ENCODE results near the gene PKD1L1. TPM values are rescaled to one million over a fixed set of nuclear protein-coding genes. Genes with fewer than 3 reads are reported as not detected.

Gene PKD1L1
- polyA plus RNA-seq, 3 donors, result 0.10 to 1.6 (median 0.68) TPM

DNA sequence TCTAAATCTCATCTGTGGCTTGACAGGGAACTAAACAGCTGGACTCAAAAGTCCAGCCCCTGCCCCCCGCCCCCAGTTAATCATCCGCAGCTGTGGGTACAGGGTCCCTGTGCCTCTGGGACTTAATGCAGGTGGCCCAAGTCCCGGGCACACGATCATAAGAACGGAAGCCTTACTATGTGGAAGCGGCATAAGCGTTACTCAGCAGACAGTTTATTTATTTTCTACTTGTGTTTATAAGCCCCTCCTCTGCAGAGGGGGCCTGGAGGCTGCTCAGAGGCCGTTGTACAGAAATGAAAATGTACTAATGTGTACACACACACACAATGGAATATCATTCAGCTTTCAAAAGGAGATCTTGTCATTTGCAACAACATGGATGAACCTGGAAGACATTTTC is 208.4 kb downstream of the PKD1L1 start:
- 69 to 86% (median 86%) methylated on average over 8 of the region's 8 CpGs for WGBS, 3 donors
- H3K27ac ChIP-seq (ENCODE audit: low read depth, low read length), result no peak overlapping the region

DNA sequence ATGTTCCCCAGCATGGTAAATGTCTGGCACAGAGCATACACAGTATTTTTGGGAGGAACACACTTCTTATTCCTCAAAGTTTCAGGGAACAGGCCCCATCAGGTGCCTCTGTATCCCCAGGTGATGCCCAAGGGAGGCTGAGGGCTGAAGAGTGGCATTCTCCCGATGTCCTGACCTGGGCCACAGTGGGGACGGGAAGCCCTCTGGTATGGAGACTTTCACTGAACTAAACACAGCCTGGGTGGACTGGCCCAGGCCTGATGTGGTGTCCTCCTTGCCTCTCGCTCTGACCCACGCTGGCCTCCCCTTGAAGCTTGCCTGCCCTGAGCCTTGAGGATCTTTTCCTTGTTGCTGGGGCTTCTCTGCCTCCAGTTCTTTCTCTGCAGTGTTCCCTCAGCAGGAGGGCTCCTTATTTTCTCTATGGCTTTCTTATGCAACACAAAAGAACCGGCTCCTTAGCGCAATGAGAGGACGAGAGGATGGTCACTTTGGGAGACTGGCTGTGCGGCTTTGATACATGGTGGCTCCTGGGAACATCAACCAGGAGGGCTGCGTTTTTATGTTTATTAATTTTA is 208.9 kb downstream of the PKD1L1 start:
- H3K27ac ChIP-seq (ENCODE audit: low read depth, low read length), result no peak overlapping the region
- 79 to 98% (median 87%) methylated on average over 9 of the region's 9 CpGs for WGBS, 3 donors

DNA sequence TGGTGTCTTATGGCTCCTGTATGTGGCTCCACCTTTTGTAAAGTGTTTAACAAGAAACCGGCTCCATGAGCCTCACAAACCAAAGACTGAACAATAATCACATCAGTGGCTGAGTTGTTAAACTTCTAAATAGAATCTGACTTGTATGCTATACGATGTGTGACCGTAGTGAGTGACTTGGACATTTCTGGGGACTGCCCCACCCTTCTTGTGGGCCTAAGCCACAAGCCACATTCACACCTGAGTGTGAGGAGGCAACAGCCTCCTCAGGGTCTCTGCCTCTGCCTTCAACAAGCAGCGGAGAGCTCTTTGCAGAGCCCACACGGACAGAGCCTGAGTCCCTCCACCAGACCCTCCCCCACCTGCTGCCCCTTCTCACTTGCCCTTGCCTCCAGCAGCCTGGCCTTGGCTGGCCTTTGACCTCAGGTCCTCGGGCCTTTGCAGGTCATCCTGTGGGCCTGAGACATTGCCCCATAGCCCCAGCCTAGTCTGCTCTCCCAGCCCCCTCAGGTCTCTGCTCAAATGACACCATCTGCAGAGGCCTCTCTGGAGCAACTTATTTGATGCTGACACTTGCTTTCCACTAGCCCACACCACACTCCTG is 209.6 kb downstream of the PKD1L1 start:
- no peak overlapping the region for H3K27ac ChIP-seq (ENCODE audit: low read depth, low read length)
- WGBS, 3 donors, result 71 to 84% (median 83%) methylated on average over 6 of the region's 6 CpGs

DNA sequence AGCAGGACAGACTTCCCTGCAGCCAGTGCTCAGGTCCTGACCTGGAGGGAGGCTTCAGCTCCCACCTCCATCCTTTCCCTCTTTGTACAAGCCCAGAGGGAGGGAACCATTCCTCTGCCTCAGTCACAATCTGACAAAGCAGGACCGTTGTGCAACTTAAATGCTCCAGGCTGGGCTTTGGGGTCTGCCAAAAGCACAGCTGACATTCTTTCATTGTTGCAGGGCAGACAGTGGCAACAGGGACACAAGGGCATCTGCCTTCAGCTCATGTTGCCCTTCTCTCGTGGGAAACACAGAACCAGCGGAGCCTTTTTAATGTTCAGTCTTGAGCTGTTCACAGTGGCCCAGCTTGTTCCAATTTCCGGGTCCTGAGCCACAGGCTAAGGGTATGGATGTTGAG is 210.7 kb downstream of the PKD1L1 start:
- H3K27ac ChIP-seq (ENCODE audit: low read depth, low read length), result no peak overlapping the region
- WGBS, 3 donors, result 85 to 96% (median 92%) methylated on average over 4 of the region's 4 CpGs

DNA sequence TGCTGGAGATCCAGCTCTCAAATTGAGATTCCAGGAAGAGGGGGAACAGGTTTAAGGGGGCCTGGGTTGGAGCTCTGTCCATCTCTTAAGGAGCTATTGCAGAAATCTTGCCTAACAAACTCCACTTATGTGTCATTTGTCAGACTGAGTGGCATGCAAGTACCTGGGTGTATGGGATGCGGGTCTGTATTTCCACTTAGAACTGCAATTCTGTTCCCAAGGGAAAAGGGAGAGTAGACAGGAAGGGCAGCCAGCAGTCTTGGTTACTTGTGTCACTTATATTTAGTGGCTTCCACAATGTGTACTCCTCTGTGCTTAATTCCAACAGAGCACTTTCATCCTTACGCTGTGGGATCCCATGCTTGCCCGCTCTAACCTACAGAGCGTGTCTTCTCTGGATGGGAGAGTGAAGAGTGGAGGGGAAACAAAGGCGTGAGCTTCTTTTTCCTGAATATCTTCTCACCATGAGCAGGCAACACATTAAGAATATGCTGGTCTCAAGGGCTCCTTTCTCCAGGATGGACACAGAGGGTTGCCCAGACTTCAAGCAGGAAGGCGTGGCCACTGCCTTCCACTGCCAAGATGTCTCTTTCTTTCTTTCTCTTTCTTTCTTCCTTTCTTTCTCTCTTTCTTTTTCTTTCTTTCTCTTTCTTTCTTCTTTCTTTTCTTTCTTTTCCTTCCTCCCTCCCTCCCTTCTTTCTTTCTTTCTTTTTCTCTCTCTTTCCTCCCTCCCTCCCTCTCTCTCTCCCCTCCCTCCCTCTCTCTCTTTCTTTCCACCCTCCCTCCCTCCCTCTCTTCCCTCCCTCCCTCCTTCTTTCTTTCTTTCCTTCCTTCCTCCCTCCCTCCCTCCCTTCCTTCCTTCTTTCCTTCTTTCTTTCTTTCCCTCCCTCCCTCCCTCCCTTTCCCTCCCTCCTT is 212.6 kb downstream of the PKD1L1 start:
- 95 to 97% (median 95%) methylated on average over 6 of the region's 6 CpGs for WGBS, 3 donors

DNA sequence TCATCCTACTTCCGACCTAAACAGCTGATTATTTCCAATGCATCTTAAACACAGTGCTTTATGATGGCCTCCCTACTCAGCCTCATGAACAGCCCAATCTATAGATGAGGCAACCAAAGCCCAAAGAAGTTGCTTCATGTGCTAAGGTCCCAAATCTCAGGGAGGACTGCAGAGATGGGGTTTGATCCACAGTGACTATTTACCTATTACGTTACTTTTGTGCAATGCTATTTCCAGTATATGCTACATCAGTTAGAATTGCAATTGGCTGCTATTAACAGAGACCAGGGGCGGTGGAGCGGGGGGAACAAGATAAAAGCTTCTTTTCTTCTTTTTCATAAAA is 213.3 kb downstream of the PKD1L1 start:
- WGBS, 3 donors, result 89 to 93% (median 92%) methylated on average over 4 of the region's 4 CpGs

More for the DNA sequence above, 212.6 kb downstream of the PKD1L1 start:
- no peak overlapping the region for H3K27ac ChIP-seq (ENCODE audit: low read depth, low read length)

DNA sequence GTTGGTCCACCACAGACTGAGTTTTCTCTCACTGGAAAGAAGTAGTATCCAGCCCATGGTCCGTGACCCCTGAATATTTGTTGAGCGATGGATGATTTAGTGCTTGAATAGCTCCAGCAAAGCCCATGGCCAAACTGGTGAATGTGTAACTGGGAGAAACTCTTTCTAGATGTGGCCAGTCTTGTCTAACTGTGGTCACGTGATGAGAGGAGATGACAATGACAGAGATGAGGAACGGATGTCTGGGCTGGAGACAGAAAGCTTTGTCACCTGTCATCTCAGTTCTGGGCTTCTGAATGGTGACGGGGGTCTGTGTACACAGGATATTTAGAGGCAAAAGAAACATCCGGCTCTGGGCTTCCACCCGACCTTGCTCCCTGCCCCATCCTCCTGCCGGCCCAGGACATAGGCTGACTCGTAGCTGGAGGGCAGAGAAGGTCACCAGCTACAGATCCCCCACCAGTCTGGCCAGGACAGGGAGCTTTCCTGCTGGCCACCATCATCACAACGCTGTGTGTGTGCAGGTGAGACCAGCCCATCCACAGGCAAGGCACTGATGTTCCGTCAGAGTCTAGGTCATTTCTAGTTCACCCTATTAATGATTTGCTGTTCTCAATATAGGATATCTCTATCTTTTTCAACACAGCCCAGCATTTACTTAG is 213.8 kb downstream of the PKD1L1 start:
- no peak overlapping the region for H3K27ac ChIP-seq (ENCODE audit: low read depth, low read length)
- 41 to 77% (median 69%) methylated on average over 11 of the region's 11 CpGs for WGBS, 3 donors

More for the DNA sequence above, 213.3 kb downstream of the PKD1L1 start:
- H3K27ac ChIP-seq (ENCODE audit: low read depth, low read length), result no peak overlapping the region

DNA sequence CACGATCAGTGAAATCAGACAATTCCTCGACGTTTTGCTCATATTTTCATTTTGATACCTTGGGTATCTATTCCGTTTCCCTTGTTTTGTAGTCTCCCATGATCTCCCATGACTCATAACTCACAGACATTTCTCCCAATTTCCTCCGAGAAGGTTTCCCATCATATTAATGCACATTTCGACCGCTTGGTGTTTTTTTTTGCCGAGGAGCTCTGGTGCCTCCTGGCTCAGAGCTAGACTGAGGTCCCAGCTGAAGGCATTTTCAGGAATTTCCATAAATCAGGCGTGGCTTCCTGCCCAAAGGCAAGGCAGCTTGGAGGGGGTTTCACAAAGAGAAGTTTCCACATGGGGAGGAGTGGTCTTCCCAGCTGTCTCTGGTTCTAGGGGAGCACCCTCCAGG is 218.1 kb downstream of the PKD1L1 start:
- no peak overlapping the region for H3K27ac ChIP-seq (ENCODE audit: low read depth, low read length)
- WGBS, 3 donors, result 81 to 89% (median 83%) methylated on average over 9 of the region's 9 CpGs

DNA sequence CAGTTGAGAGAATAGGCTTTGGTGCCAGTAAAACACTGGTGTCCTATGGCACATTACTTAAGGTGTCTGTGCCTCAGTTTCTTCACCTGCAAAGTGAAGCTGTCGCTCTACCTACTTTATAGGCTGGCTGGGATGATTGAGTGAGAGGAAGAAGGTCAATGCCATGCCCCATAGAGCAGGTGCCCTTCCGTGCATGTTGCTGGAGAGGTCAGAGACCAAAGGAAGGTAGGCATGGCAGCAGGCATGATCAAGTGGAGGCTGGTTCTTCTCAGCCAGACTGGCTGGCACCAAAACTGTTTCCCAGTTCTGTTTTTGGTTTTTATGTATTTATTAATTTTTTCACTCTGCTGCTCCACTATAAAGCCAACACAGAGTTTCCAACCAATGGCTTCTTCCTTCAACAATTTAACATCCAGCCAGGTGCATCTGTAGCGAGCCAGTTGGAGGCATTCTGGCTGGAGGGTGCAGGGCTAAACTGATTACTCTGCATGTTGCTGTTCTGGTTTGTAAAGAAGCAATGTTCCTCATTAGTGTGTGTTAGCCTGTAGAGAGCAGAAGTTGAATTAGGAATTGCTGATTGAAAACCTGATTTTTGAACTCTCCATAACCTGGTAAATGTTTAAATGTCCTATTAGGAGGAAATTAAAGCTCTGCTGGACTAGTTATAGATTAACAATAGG is 222.1 kb downstream of the PKD1L1 start:
- no peak overlapping the region for H3K27ac ChIP-seq (ENCODE audit: low read depth, low read length)
- 94 to 98% (median 96%) methylated on average over 3 of the region's 3 CpGs for WGBS, 3 donors

DNA sequence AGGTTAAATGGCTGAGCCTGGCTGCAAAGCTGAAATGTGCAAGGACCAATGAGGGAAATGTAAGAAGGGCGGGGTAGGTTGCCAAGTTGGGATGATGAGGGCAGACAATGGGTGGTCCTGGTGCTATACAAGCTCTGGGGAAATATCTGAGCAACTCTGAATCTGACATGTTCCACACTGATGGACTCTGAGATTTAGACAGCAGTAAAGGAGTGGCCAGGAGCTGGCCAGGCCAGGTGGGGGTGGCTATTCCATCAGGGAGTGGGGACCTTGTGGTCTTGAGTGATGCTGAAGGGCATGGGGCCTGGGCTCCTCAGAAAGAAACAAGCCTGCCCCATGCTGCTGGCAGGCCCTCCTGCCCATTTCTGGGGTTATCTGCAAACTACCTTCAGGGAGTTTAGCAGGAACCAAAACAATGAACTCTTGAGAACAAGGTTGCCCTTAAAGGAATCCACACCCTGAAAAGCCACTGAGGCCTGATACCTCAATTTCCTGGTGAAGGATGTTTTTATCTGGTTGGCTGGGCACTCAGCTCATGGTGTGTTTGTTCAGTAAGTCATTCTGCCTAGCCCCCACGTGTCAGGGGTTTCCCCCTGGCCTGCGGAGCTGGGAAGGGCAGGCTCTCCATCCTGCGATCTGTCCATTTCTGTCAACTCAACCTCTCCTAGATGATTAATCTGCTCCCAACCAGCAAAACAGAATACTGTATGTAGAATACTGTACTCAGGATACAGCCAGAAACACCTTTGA is 223.1 kb downstream of the PKD1L1 start:
- 68 to 94% (median 88%) methylated on average over 4 of the region's 4 CpGs for WGBS, 3 donors
- no peak overlapping the region for H3K27ac ChIP-seq (ENCODE audit: low read depth, low read length)

Other genes with a start within 250 kb of the PKD1L1 start
- gene HUS1, start 31.1 kb upstream of the PKD1L1 start, polyA plus RNA-seq, result 10 to 100 TPM in 2 of 3 donors, 1 to 10 TPM in 1; 9.1 to 12.6 (median 11.4) TPM
- not detected for gene SUN3, start 80.6 kb upstream of the PKD1L1 start, polyA plus RNA-seq
- gene C7orf57, start 87.1 kb upstream of the PKD1L1 start, polyA plus RNA-seq, result not detected
- gene UPP1, start 140.8 kb upstream of the PKD1L1 start, polyA plus RNA-seq, result 10 to 100 TPM; 11.6 to 77.4 (median 34.0) TPM
- under 1 TPM in 2 of 3 donors, not detected in 1; 0.19 to 0.38 TPM for gene ABCA13, start 223.0 kb upstream of the PKD1L1 start, polyA plus RNA-seq